Measurements from ENCODE around the gene PATJ.

The PATJ gene

GRCh38 chr1:62052946-62053345, 310.7 kb downstream of the PATJ start:
- no peak for DNase-seq (ENCODE audit: low read depth in 1 of 2, low spot score in 1 of 2)
- H3K27me3 ChIP-seq (ENCODE audit: insufficient read depth, poor library complexity, severe bottlenecking), result no peaks in the 10 kb centered on the region
- H3K4me3 ChIP-seq (replicated peaks; ENCODE audit: insufficient read depth, low read length), result no peak overlapping the region
- no peak for TF ChIP-seq POLR2AphosphoS5 (IDR thresholded peaks at IDR 0.05; ENCODE audit: low read depth)
- TF ChIP-seq GABPA (IDR thresholded peaks at IDR 0.05; ENCODE audit: low read depth), result no peak
- no peak for TF ChIP-seq SPI1 (IDR thresholded peaks at IDR 0.05; ENCODE audit: borderline replicate concordance, low read depth)
- TF ChIP-seq REST (IDR thresholded peaks at IDR 0.05; ENCODE audit: insufficient replicate concordance, low read depth), result no peak
- TF ChIP-seq CTCF (IDR thresholded peaks at IDR 0.05; ENCODE audit: insufficient read depth, low read length), result no peak
- H3K27ac ChIP-seq (replicated peaks), result no peak overlapping the region

- H3K27me3 ChIP-seq (ENCODE audit: insufficient read depth, poor library complexity, severe bottlenecking), result no peaks in the 10 kb centered on the region
- DNase-seq (ENCODE audit: low read depth in 1 of 2, low spot score in 1 of 2), result no peak
- no peak overlapping the region for H3K27ac ChIP-seq (replicated peaks)
- H3K4me3 ChIP-seq (replicated peaks; ENCODE audit: insufficient read depth, low read length), result no peak overlapping the region
- TF ChIP-seq SPI1 (IDR thresholded peaks at IDR 0.05; ENCODE audit: borderline replicate concordance, low read depth), result no peak
- no peak for TF ChIP-seq GABPA (IDR thresholded peaks at IDR 0.05; ENCODE audit: low read depth)
- no peak for TF ChIP-seq POLR2AphosphoS5 (IDR thresholded peaks at IDR 0.05; ENCODE audit: low read depth)
- no peak for TF ChIP-seq REST (IDR thresholded peaks at IDR 0.05; ENCODE audit: insufficient replicate concordance, low read depth)
- TF ChIP-seq CTCF (IDR thresholded peaks at IDR 0.05; ENCODE audit: insufficient read depth, low read length), result no peak
These were observed 311.9 kb downstream of the PATJ start for GRCh38 chr1:62054188-62054587.

GRCh38 chr1:62057230-62057629, 314.9 kb downstream of the PATJ start:
- no peak for TF ChIP-seq POLR2AphosphoS5 (IDR thresholded peaks at IDR 0.05; ENCODE audit: low read depth)
- no peak for TF ChIP-seq CTCF (IDR thresholded peaks at IDR 0.05; ENCODE audit: insufficient read depth, low read length)
- no peak for TF ChIP-seq GABPA (IDR thresholded peaks at IDR 0.05; ENCODE audit: low read depth)
- TF ChIP-seq REST (IDR thresholded peaks at IDR 0.05; ENCODE audit: insufficient replicate concordance, low read depth), result no peak
- no peak for TF ChIP-seq SPI1 (IDR thresholded peaks at IDR 0.05; ENCODE audit: borderline replicate concordance, low read depth)
- no peak overlapping the region for H3K4me3 ChIP-seq (replicated peaks; ENCODE audit: insufficient read depth, low read length)

More at GRCh38 chr1:62057230-62057629, 314.9 kb downstream of the PATJ start:
- Histone ChIP-seq H3K27me3 (ENCODE audit: insufficient read depth, poor library complexity, severe bottlenecking) (no peaks in the 10 kb centered on the region), H3K27ac (replicated peaks) (no peak overlapping the region)
- DNase-seq (ENCODE audit: low read depth in 1 of 2, low spot score in 1 of 2), result no peak

Data from HL-60 (cell line).